Dermis microvascular lymphatic vessel endothelial cell (primary cell): ENCODE data around the gene MPL. TPM values are rescaled to one million over a fixed set of nuclear protein-coding genes. Genes with fewer than 3 reads are reported as not detected.

Source experiments
- DNase-seq, 2 donors: peaks; one replicate each; pipeline versions ENCODE4 v3.0.0 to v3.0.0-alpha.2; 2010; ENCODE audit warnings: low read depth in 2 of 2
- total RNA-seq: library from RNA; depleted of rRNA; stranded (reverse); fragments of >200 nt; gene quantifications from 2 replicates; pipeline ENCODE4 v1.2.1, GENCODE V29; 2014

Gene MPL
- total RNA-seq, 1 donor from 2014 or later = 0.13 TPM

DNA sequence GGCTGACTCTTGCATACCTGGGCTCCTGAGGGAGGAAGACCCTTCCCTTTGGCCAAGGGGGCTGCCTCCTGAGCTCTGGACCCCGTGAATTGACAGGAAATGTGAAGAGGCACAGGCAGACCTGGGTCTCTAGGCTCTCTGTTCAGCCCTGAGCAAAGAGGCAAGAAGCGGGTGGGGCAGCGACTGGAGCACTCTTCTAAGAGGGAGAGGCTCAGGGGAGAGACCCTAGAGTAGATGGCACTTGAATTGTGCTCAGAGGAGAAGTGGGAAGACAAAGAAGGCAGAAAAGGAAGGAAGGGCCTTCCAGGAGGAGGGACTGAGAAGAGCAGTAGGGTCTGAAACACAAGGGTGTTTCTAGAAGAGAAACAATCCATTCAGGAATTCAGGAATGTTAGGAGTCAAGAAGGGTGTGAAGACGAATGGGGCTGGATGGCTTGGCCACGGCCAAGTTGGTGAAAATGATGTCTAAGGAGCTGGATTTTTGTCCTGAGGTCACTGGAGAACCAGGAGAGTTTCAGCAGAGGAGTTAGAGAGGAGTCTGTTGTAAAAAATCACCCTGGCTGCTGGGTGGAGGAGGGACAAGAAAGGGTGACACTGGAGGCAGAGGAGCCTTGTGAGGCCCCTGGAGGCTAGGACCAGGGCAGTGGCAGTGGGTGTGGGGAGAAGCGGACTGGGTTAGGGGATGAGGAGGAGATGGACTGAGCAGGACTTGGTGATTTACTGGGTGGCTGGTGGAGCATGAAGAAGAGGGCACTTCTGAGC lies 31.5 kb upstream of the MPL start:
- no peak for DNase-seq

DNA sequence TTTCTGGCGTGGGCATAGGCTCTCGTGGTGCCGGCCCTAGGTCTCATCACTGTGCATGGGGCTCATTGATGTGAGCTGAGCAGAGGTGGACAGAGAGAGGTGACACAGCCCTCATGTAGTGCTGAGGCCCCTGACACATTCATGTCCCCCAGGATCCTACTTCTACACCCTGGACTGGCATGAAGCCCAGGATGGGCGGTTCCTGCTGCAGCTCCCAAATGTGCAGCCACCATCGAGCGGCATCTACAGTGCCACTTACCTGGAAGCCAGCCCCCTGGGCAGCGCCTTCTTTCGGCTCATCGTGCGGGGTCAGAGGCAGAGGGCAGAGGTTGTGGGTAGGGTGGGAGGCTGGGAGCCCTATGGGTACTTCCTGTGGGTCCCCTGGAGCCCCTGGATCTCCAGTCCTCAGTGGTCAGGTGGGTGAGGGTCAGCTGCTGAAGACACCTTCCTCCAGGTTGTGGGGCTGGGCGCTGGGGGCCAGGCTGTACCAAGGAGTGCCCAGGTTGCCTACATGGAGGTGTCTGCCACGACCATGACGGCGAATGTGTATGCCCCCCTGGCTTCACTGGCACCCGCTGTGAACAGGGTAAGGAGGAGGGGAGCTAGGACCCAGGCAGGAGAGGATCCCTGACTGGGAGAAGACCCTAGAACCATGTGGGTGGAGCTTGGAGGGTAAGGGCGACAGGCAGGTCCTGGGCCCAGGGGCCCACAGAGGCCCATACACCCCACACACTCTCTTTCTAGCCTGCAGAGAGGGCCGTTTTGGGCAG lies 30.7 kb upstream of the MPL start:
- DNase-seq = no peak

GRCh38 chr1:43307458-43308158 lies 30.0 kb upstream of the MPL start:
- DNase-seq = no peak

DNA sequence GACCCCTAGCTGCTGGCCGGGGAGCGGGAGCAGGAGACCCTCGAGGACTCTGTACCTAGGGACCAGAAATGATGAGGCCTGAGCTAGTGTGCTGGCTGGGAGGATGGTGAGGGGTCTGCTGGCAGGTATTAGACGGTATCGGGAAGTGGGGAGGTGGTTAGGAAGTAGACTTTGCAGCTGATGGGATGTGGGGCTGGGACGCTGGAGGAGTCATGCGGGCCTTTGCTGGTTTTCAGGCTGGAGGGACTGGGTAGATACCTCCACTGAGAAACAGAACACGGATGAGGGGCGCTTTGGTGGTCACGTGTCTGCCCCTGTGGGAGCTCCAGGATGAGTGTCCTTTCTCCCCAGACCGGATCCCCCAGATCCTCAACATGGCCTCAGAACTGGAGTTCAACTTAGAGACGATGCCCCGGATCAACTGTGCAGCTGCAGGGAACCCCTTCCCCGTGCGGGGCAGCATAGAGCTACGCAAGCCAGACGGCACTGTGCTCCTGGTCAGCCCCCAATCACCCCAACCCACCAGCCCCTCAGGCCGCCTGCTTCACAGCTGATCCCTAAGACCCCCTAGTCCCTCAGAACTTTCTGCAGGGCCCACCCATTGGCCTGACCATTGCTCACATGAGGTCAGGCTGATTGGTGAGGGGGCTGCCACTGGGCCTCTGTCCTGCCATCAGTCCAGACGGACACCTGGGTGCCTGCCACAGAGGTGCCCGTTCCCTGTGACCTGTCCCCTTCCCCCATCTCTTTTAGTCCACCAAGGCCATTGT lies 28.8 kb upstream of the MPL start:
- DNase-seq = no peak

- DNase-seq = no peak
These were observed 28.1 kb upstream of the MPL start for GRCh38 chr1:43309405-43310025.

- DNase-seq = no peak
These were observed 26.1 kb upstream of the MPL start for GRCh38 chr1:43311521-43311920.

DNA sequence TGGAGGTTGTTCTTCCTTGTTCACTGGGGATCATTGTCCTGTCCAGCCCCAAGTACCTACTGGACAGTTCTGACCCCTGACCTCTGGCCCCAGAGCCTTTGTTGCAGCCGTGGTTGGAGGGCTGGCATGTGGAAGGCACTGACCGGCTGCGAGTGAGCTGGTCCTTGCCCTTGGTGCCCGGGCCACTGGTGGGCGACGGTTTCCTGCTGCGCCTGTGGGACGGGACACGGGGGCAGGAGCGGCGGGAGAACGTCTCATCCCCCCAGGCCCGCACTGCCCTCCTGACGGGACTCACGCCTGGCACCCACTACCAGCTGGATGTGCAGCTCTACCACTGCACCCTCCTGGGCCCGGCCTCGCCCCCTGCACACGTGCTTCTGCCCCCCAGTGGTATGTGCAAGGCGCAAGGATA lies 25.4 kb upstream of the MPL start:
- DNase-seq = no peak

- DNase-seq = no peak
These were observed 24.7 kb upstream of the MPL start for GRCh38 chr1:43312663-43313515.

GRCh38 chr1:43313771-43314170 lies 23.8 kb upstream of the MPL start:
- no peak for DNase-seq

DNA sequence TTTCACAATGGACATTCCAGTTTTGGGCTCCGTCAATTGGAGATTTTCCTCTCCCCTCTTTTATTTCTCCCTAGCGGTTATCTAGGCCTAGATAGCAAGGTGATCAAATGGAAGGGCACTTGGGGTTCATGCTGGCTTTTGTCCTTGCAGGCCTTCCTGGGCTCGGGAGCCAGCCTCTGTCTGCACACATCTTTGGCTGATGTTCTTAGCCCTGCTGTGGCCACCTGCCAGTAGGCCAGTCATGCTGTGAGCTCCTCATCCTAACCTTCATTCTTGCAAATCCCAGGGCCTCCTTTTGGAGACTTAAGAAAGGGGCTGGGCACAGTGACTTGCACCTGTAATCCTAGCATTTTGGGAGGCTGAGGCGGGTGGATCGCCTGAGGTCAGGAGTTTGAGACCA lies 23.4 kb upstream of the MPL start:
- DNase-seq = no peak

- no peak for DNase-seq
These were observed 22.1 kb upstream of the MPL start for GRCh38 chr1:43315481-43315880.

DNA sequence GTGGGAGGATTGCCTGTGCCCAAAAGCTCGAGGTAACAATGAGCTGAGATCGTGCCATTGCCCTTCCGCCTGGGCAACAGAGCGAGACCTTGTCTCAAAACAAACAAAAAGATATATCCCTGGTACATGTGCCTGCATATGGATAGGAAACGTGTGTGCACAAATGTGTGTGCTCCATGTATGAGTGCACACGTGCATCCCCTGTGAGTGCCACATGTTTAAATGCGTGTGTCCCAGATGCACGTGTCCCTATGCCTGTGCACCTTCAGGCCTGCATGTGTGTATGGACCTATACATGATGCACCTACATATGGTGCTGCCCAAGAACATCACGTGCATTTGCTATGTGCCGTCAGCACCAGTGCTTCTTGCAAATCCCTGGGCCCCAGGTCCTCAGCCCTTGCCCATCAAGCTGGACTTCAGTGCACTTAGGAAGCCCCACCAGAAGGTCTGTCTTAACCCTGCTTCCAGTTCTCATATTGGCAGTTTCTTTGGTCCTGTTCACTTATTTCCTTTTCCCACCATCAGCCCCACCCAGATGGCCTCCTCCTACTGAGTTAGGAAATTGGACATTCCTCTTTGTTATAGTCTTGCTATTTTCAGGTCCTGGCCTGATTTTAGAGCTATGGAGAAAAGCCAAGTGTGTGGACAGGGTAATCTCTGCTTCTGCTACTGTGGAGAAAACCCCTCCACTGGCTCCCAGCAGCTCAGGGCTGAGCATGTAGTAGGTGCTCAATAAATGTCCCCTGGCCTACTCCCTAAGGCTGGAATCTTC lies 21.5 kb upstream of the MPL start:
- DNase-seq = no peak

- no peak for DNase-seq
These were observed 20.7 kb upstream of the MPL start for GRCh38 chr1:43316738-43317520.

- no peak for DNase-seq
These were observed 19.7 kb upstream of the MPL start for GRCh38 chr1:43317817-43318471.

DNA sequence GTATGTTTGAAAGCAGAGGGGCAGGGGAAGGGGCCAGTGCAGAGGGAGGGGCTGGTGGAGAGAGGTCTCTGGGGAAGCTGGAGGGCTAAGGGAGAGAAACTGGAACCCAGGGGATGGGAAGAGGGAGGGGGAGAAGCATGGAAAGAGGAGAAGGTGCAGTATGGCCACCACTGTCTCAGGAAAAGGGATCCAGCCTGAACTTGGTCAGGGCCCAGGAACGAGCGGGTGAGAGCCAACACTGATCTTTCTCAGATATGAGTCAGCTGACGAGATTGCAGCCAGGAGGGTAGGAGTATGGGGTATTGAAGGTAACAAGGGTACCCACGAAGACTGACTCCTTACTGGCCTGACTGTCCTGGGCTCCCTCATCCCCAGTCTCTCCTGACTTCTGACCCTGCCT lies 18.8 kb upstream of the MPL start:
- no peak for DNase-seq

DNA sequence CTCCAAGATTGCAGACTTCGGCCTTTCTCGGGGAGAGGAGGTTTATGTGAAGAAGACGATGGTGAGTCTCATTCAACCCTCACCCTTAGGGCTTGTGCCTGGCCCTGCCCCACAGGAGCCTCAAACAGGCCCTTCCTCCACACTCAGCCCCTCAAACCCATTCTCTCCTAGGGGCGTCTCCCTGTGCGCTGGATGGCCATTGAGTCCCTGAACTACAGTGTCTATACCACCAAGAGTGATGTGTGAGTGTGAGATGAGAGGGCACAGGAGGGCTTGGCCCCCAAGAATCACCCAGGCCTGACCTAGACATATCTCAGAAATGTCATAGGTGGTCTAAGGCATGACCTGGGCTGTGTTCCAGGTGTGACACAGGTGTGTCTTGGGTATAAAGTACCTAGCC lies 18.3 kb upstream of the MPL start:
- DNase-seq = no peak

DNA sequence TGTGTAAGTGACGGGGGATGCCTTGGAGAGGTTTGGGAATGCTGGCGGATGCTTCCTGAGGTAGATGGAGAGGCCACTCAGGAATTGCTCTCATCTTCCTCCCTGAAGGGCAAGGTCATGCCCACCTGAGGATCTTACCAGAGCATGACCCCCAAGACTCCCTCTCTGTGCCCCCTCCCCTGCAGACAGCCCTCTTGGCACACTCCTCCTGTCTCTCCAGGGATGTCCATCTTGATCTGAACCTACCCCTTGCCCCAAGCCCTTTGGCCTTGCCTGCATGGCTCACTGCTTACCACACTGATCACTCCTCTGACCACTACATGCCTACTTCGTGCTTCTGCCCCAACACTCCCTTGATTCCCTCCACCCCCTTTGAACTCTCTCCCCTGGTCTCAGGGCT lies 17.9 kb upstream of the MPL start:
- no peak for DNase-seq

DNA sequence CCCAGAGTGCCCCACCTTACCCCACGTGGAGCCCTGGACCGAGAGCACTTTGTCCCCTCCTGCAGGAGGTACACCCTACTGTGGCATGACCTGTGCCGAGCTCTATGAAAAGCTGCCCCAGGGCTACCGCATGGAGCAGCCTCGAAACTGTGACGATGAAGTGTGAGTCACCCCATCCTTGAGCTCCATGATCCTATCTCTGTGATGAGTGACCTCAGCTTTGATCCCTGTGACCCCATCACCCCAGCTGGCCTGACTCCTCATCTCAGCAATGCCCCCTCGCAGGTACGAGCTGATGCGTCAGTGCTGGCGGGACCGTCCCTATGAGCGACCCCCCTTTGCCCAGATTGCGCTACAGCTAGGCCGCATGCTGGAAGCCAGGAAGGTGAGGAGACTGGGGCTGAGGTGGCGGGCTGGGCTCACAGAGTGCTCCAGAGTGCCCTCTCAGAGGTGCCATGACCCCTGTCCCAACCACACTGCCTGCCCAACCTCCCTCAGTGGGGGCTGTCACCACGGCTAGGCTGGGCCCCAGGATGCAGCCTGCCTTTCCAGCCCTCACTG lies 16.2 kb upstream of the MPL start:
- no peak for DNase-seq
